SK-N-SH (cell line): Measurements from ENCODE around the gene DMBT1. TPM values are rescaled to one million over a fixed set of nuclear protein-coding genes. Genes with fewer than 3 reads are reported as not detected.

ENCODE experiments used
- CTCF ChIA-PET: fragments of 300-600, 350-600 bp; formaldehyde crosslinking; extraction: SDS; loops from one replicate; lab custom pipeline; 2021; lab: Yijun Ruan, JAX
- POLR2A ChIA-PET: fragments of 350-600 bp; sonication (Branson Sonifier 250); formaldehyde crosslinking; extraction: SDS; loops from one replicate; lab custom pipeline; 2020; ENCODE audit warnings: antibody characterized with exemption, inconsistent platforms; lab: Yijun Ruan, JAX
- DNase-seq: peaks from one replicate; pipeline ENCODE4 v3.0.0; 2012
- H2AFZ ChIP-seq: fragments of 200-600 bp; sonication (generic); 2 replicates; pipeline ENCODE4 v1.8.1; 2016; ENCODE audit warnings: antibody characterized with exemption, mild to moderate bottlenecking, low read depth
- H3F3A ChIP-seq: fragments of 200-600 bp; sonication (generic); replicated peaks from 2 replicates; pipeline ENCODE3; 2016; ENCODE audit warnings: antibody characterized with exemption, mild to moderate bottlenecking; ENCODE audit not compliant: insufficient read depth
- H3K27ac ChIP-seq, 2 experiments: fragments of 200-500 bp in 1 of 2; fragments of 200-600 bp in 1 of 2; sonication (Bioruptor generic) in 1 of 2; sonication (generic), shearing (Covaris generic) in 1 of 2; 2 replicates each; pipeline versions ENCODE4 v1.5.1 to v1.6.1; 2014 to 2016; ENCODE audit warnings: low read depth in 2 of 2, inconsistent platforms in 1 of 2, low read length in 1 of 2, mild to moderate bottlenecking in 1 of 2, mixed read lengths in 1 of 2
- H3K27me3 ChIP-seq: fragments of 200-600 bp; sonication (generic), shearing (Covaris generic); 2 replicates; pipeline ENCODE4 v1.6.1; 2016; ENCODE audit warnings: mixed run types; ENCODE audit not compliant: insufficient read depth
- H3K36me3 ChIP-seq, 2 experiments: fragments of 200-500 bp in 1 of 2; fragments of 200-600 bp in 1 of 2; sonication (Bioruptor generic) in 1 of 2; sonication (generic) in 1 of 2; replicated peaks in 1 of 2; 2 replicates each; pipeline versions ENCODE3 to v1.5.1; 2014 to 2016; ENCODE audit warnings: low read length in 1 of 2, mild to moderate bottlenecking in 1 of 2; ENCODE audit not compliant: insufficient read depth in 2 of 2, control insufficient read depth in 1 of 2
- H3K4me1 ChIP-seq, 2 experiments: fragments of 200-500 bp in 1 of 2; fragments of 200-600 bp in 1 of 2; sonication (Bioruptor generic) in 1 of 2; sonication (generic), shearing (Covaris generic) in 1 of 2; 2 replicates each; pipeline versions ENCODE4 v1.5.1 to v1.6.1; 2014 to 2016; ENCODE audit warnings: low read depth in 1 of 2, low read length in 1 of 2, mixed run types in 1 of 2; ENCODE audit not compliant: insufficient read depth in 2 of 2, control insufficient read depth in 1 of 2
- H3K4me2 ChIP-seq: fragments of 200-600 bp; sonication (generic), shearing (Covaris generic); 2 replicates; pipeline ENCODE4 v1.6.1; 2017; ENCODE audit warnings: mixed run types
- H3K4me3 ChIP-seq, 2 experiments: fragments of 200-500 bp in 1 of 2; fragments of 200-600 bp in 1 of 2; sonication (Bioruptor generic) in 1 of 2; sonication (generic), shearing (Covaris generic) in 1 of 2; 2 replicates each; pipeline versions ENCODE4 v1.5.1 to v1.8.1; 2014 to 2016; ENCODE audit warnings: low read depth in 2 of 2, inconsistent platforms in 1 of 2, low read length in 1 of 2, mild to moderate bottlenecking in 1 of 2, mixed read lengths in 1 of 2, moderate library complexity in 1 of 2
- H3K79me2 ChIP-seq: fragments of 200-600 bp; sonication (generic); 2 replicates; pipeline ENCODE4 v1.8.1; 2017; ENCODE audit warnings: mild to moderate bottlenecking; ENCODE audit not compliant: insufficient read depth
- H3K9ac ChIP-seq: fragments of 200-600 bp; sonication (generic); 2 replicates; pipeline ENCODE4 v1.6.1; 2017; ENCODE audit warnings: mixed run types
- H3K9me2 ChIP-seq: fragments of 200-600 bp; sonication (generic); 2 replicates; pipeline ENCODE4 v1.6.1; 2017; ENCODE audit warnings: mixed run types
- H3K9me3 ChIP-seq: fragments of 200-600 bp; sonication (generic); 2 replicates; pipeline ENCODE4 v1.6.1; 2017; ENCODE audit warnings: mixed run types, mild to moderate bottlenecking, moderate library complexity
- H4K20me1 ChIP-seq: fragments of 200-600 bp; sonication (generic); 2 replicates; pipeline ENCODE4 v1.6.1; 2017; ENCODE audit warnings: mild to moderate bottlenecking, mixed run types; ENCODE audit not compliant: insufficient read depth
- EP300 ChIP-seq, 2 experiments: IDR thresholded peaks; 2 replicates each; pipeline versions ENCODE4 v1.4.0 to v1.6.1; 2012; ENCODE audit warnings: borderline replicate concordance in 1 of 2, low read depth in 1 of 2, low read length in 1 of 2
- FOSL2 ChIP-seq: IDR thresholded peaks from 2 replicates; pipeline ENCODE4 v1.4.0; 2012; ENCODE audit warnings: low read depth, mild to moderate bottlenecking, moderate library complexity, borderline replicate concordance
- FOXJ3 ChIP-seq: sonication (generic); formaldehyde crosslinking; IDR thresholded peaks from 2 replicates; pipeline ENCODE4 v1.5.1; 2020; ENCODE audit warnings: mild to moderate bottlenecking, missing genetic modification reagents
- GABPA ChIP-seq: IDR thresholded peaks from 2 replicates; pipeline ENCODE4 v1.4.0; 2012; ENCODE audit warnings: low read depth, mild to moderate bottlenecking
- NFIC ChIP-seq: IDR thresholded peaks from 2 replicates; pipeline ENCODE4 v1.4.0; 2012; ENCODE audit warnings: borderline replicate concordance
- NRF1 ChIP-seq: IDR thresholded peaks from 2 replicates; pipeline ENCODE4 v1.6.1; 2012; ENCODE audit warnings: low read depth, mild to moderate bottlenecking, low read length
- RAD21 ChIP-seq: IDR thresholded peaks from 2 replicates; pipeline ENCODE4 v1.6.1; 2012; ENCODE audit warnings: mild to moderate bottlenecking, low read length
- RCOR1 ChIP-seq: fragments of 150-350 bp; IDR thresholded peaks from 2 replicates; pipeline ENCODE4 v1.6.1; 2017; ENCODE audit warnings: antibody characterized with exemption, low read length
- RFX5 ChIP-seq: IDR thresholded peaks from 2 replicates; pipeline ENCODE4 v1.6.1; 2012; ENCODE audit warnings: mild to moderate bottlenecking, improper control_type of control experiment, low read length
- SIN3A ChIP-seq: IDR thresholded peaks from 2 replicates; pipeline ENCODE4 v1.6.1; 2012; ENCODE audit warnings: low read depth, mild to moderate bottlenecking, low read length, moderate library complexity, borderline replicate concordance
- SMC3 ChIP-seq: IDR thresholded peaks from 2 replicates; pipeline ENCODE4 v1.6.1; 2012; ENCODE audit warnings: low read depth, low read length, improper control_type of control experiment
- TAF1 ChIP-seq: IDR thresholded peaks from 2 replicates; pipeline ENCODE4 v1.6.1; 2012; ENCODE audit warnings: low read depth, mild to moderate bottlenecking, low read length, moderate library complexity, borderline replicate concordance
- TCF12 ChIP-seq: IDR thresholded peaks from 2 replicates; pipeline ENCODE4 v1.4.0; 2012
- WGBS: methylation state at CpG from one replicate; pipeline ENCODE4 v1.1.6; 2017; ENCODE audit warnings: low lambda C conversion rate; 5-methylcytosine and 5-hydroxymethylcytosine counted together
- polyA plus RNA-seq, 3 experiments: library from polyadenylated mRNA; depleted of rRNA; stranded (reverse); fragments of >200 nt; gene quantifications; 2 replicates each; pipeline ENCODE4 v1.2.3, GENCODE V29; 2012
- TF ChIP-seq, protein P1 (sequence below): IDR thresholded peaks from 2 replicates; pipeline ENCODE4 v1.4.0; 2012; ENCODE audit warnings: low read depth
- TF ChIP-seq, protein P2 (sequence below): IDR thresholded peaks from 2 replicates; pipeline ENCODE4 v1.6.1; 2012; ENCODE audit warnings: mild to moderate bottlenecking, low read depth, low read length, moderate library complexity
- TF ChIP-seq, protein P3 (sequence below): fragments of 150-350 bp; IDR thresholded peaks from 2 replicates; pipeline ENCODE4 v1.6.1; 2016; ENCODE audit warnings: mild to moderate bottlenecking, low read depth, low read length

DMBT1 gene
- polyA plus RNA-seq, 1 of the 3 experiments (the other 2 are of a cell fraction) = not detected

DNA sequence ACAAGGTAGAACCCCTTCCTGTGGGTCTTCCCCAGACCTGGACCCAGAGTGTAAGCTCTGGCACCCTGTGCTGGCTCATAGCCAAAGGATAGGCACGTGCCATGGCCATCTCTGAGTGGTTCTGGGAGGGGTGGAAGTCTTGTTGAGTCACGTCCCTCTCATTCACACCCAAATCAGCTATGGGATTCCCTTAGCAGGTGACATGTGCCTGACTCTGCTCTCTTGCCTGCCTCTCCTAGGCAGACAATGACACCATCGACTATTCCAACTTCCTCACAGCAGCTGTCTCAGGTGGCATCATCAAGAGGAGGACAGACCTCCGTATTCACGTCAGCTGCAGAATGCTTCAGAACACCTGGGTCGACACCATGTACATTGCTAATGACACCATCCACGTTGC is 79.2 kb downstream of the DMBT1 start:
- no peaks in the 10 kb centered on the region for H3K9me2 ChIP-seq
- POLR2A ChIA-PET = no interaction called here
- CTCF ChIA-PET = interaction anchor here (0.8 to 1.2 kb wide), 3 partner anchors 9 to 67 kb away, joined by 3 to 5 read pairs (median 4); no protein-coding TSS in a partner anchor
- WGBS = 32% methylated on average over 7 of the region's 7 CpGs
- H3K4me2 ChIP-seq = no peak overlapping the region
- no peaks in the 10 kb centered on the region for H3K79me2 ChIP-seq
- H2AFZ ChIP-seq = no peak overlapping the region
- H4K20me1 ChIP-seq = no peaks in the 10 kb centered on the region
- H3F3A ChIP-seq = no peaks in the 10 kb centered on the region
- peaks cover 0 to 23% of the 10 kb centered on the region in 2 experiments; a peak in 2 of 4 replicates for H3K4me1 ChIP-seq
- H3K36me3 ChIP-seq = no peaks in the 10 kb centered on the region
- H3K9ac ChIP-seq = no peak overlapping the region
- H3K27ac ChIP-seq = no peak overlapping the region
- no peak for TF ChIP-seq NRF1
- TF ChIP-seq TCF12 = no peak
- TF ChIP-seq RFX5 = no peak
- TF ChIP-seq GABPA = no peak
- no peak for TF ChIP-seq EP300 (IDR thresholded peaks at IDR 0.05; ENCODE audit: borderline replicate concordance in 1 of 2, low read depth in 1 of 2, low read length in 1 of 2)
- no peak for TF ChIP-seq RCOR1
- no peak for TF ChIP-seq SMC3
- no peak for TF ChIP-seq FOSL2
- no peak overlapping the region for H3K4me3 ChIP-seq
- DNase-seq = no peak
- no peaks in the 10 kb centered on the region for H3K27me3 ChIP-seq
- H3K9me3 ChIP-seq = no peaks in the 10 kb centered on the region

DNA sequence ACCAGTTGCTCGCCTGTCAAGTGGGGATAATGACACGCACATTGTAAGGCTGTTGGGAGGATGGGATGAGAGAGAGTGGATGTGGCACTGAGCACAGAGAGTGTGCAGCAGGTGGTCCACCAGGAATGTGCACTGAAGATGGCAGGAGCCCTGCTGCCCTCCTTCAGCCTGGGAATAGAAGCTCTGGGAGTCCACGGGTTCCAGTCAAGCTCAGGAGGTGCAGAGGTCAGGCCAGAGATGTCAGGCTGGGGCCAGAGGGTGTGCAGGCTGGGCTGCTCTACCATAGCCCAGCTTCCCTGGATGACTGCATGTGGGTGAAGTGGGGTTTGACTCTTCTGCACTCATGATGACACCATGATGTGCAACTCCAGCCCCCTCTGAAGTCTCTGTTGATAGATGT is 80.4 kb downstream of the DMBT1 start:
- Histone ChIP-seq H3K4me2 (no peak overlapping the region), H3K4me3 (no peak overlapping the region), H3K36me3 (no peaks in the 10 kb centered on the region), H3F3A (no peaks in the 10 kb centered on the region), H3K9me2 (no peaks in the 10 kb centered on the region), H4K20me1 (no peaks in the 10 kb centered on the region), H3K9ac (no peak overlapping the region), H3K27ac (no peak overlapping the region), H3K9me3 (no peaks in the 10 kb centered on the region), H2AFZ (no peak overlapping the region), H3K79me2 (no peaks in the 10 kb centered on the region), H3K27me3 (no peaks in the 10 kb centered on the region), H3K4me1 (peaks cover 0 to 21% of the 10 kb centered on the region in 2 experiments; a peak in 2 of 4 replicates)
- 7% methylated on average over 3 of the region's 3 CpGs for WGBS
- POLR2A ChIA-PET = no interaction called here
- DNase-seq = no peak
- CTCF ChIA-PET = interaction anchor here (1.1 kb wide), 1 partner anchor 8 kb away, joined by 4 read pairs; no protein-coding TSS in a partner anchor
- no peak for TF ChIP-seq SIN3A
- TF ChIP-seq SMC3 = no peak
- TF ChIP-seq, protein P1, sequence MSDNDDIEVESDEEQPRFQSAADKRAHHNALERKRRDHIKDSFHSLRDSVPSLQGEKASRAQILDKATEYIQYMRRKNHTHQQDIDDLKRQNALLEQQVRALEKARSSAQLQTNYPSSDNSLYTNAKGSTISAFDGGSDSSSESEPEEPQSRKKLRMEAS = no peak
- no peak for TF ChIP-seq NFIC
- TF ChIP-seq NRF1 = no peak
- TF ChIP-seq TCF12 = no peak
- TF ChIP-seq, protein P2, sequence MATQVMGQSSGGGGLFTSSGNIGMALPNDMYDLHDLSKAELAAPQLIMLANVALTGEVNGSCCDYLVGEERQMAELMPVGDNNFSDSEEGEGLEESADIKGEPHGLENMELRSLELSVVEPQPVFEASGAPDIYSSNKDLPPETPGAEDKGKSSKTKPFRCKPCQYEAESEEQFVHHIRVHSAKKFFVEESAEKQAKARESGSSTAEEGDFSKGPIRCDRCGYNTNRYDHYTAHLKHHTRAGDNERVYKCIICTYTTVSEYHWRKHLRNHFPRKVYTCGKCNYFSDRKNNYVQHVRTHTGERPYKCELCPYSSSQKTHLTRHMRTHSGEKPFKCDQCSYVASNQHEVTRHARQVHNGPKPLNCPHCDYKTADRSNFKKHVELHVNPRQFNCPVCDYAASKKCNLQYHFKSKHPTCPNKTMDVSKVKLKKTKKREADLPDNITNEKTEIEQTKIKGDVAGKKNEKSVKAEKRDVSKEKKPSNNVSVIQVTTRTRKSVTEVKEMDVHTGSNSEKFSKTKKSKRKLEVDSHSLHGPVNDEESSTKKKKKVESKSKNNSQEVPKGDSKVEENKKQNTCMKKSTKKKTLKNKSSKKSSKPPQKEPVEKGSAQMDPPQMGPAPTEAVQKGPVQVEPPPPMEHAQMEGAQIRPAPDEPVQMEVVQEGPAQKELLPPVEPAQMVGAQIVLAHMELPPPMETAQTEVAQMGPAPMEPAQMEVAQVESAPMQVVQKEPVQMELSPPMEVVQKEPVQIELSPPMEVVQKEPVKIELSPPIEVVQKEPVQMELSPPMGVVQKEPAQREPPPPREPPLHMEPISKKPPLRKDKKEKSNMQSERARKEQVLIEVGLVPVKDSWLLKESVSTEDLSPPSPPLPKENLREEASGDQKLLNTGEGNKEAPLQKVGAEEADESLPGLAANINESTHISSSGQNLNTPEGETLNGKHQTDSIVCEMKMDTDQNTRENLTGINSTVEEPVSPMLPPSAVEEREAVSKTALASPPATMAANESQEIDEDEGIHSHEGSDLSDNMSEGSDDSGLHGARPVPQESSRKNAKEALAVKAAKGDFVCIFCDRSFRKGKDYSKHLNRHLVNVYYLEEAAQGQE = no peak
- TF ChIP-seq, protein P3, sequence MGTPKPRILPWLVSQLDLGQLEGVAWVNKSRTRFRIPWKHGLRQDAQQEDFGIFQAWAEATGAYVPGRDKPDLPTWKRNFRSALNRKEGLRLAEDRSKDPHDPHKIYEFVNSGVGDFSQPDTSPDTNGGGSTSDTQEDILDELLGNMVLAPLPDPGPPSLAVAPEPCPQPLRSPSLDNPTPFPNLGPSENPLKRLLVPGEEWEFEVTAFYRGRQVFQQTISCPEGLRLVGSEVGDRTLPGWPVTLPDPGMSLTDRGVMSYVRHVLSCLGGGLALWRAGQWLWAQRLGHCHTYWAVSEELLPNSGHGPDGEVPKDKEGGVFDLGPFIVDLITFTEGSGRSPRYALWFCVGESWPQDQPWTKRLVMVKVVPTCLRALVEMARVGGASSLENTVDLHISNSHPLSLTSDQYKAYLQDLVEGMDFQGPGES = no peak
- TF ChIP-seq TAF1 = no peak
- TF ChIP-seq RAD21 = no peak
- no peak for TF ChIP-seq FOXJ3 (CRISPR knock-in tag)
